PC-9 (cell line): Measurements from ENCODE around the gene CCDC3. TPM values are rescaled to one million over a fixed set of nuclear protein-coding genes. Genes with fewer than 3 reads are reported as not detected.

Source experiments
- BruUV-seq: library from RNA; stranded (reverse); fragments of 400-500 nt; replicated peaks from 2 replicates; lab custom pipeline; 2021; lab: Mats Ljungman, UMichigan
- CTCF ChIA-PET: fragments of 300-600 bp; sonication (Branson Sonifier 250); formaldehyde crosslinking; loops from one replicate; lab custom pipeline; 2022; ENCODE audit warnings: antibody characterized with exemption; lab: Charles Lee
- POLR2A ChIA-PET: fragments of 300-600 bp; sonication (Branson Sonifier 250); formaldehyde crosslinking; loops from one replicate; lab custom pipeline; 2022; ENCODE audit warnings: antibody characterized with exemption; ENCODE audit not compliant: unreplicated experiment; lab: Charles Lee
- DNase-seq, 2 experiments: peaks; one replicate each; pipeline versions ENCODE4 v3.0.0 to v3.0.0-alpha.2; 2015 to 2022; ENCODE audit warnings: mixed read lengths in 1 of 2
- H2AFZ ChIP-seq: fragments of 200-600 bp; sonication (generic); 2 replicates; pipeline ENCODE4 v1.8.1; 2017; ENCODE audit warnings: antibody characterized with exemption
- H3F3A ChIP-seq: fragments of 200-600 bp; sonication (generic); 2 replicates; pipeline ENCODE4 v1.8.1; 2017; ENCODE audit warnings: antibody characterized with exemption, mild to moderate bottlenecking, low read depth; ENCODE audit not compliant: insufficient read depth
- H3K27ac ChIP-seq: fragments of 200-600 bp; sonication (generic); 2 replicates; pipeline ENCODE4 v1.6.1; 2016; ENCODE audit warnings: mixed run types
- H3K27me3 ChIP-seq: fragments of 200-600 bp; sonication (generic); 2 replicates; pipeline ENCODE4 v1.6.1; 2016; ENCODE audit warnings: low read depth, mixed run types; ENCODE audit not compliant: insufficient read depth
- H3K36me3 ChIP-seq: fragments of 200-600 bp; sonication (generic); 2 replicates; pipeline ENCODE4 v1.6.1; 2016; ENCODE audit warnings: low read depth, mixed run types
- H3K4me1 ChIP-seq: fragments of 200-600 bp; sonication (generic); replicated peaks from 2 replicates; pipeline ENCODE4 v1.6.1; 2016; ENCODE audit warnings: mixed run types; ENCODE audit not compliant: insufficient read depth
- H3K4me2 ChIP-seq: fragments of 200-600 bp; sonication (generic); 2 replicates; pipeline ENCODE4 v1.6.1; 2017; ENCODE audit warnings: mixed run types
- H3K4me3 ChIP-seq: fragments of 200-600 bp; sonication (generic); 2 replicates; pipeline ENCODE4 v1.6.1; 2016; ENCODE audit warnings: mixed run types
- H3K79me2 ChIP-seq: fragments of 200-600 bp; sonication (generic); 2 replicates; pipeline ENCODE4 v1.6.1; 2017; ENCODE audit warnings: low read depth, mixed run types
- H3K9me2 ChIP-seq: fragments of 200-600 bp; sonication (generic); 2 replicates; pipeline ENCODE4 v1.8.1; 2017; ENCODE audit warnings: mild to moderate bottlenecking; ENCODE audit not compliant: insufficient read depth
- H3K9me3 ChIP-seq: fragments of 200-600 bp; sonication (generic); 2 replicates; pipeline ENCODE4 v1.8.1; 2016; ENCODE audit warnings: low read depth; ENCODE audit not compliant: insufficient read depth
- H4K20me1 ChIP-seq: fragments of 200-600 bp; sonication (generic); 2 replicates; pipeline ENCODE4 v1.8.1; 2017; ENCODE audit not compliant: insufficient read depth
- CTCF ChIP-seq: fragments of 200-600 bp; sonication (generic); conservative IDR thresholded peaks from 2 replicates; pipeline ENCODE4 v1.6.1; 2017; ENCODE audit warnings: mixed run types, antibody characterized with exemption, mild to moderate bottlenecking, moderate library complexity
- EZH2 ChIP-seq: fragments of 200-600 bp; sonication (generic); IDR thresholded peaks from 2 replicates; pipeline ENCODE4 v1.8.0; 2017; ENCODE audit warnings: antibody characterized with exemption, low read depth
- intact Hi-C: fragments of 100-400 bp; cut with micrococcal nuclease; formaldehyde crosslinking; loops from one replicate; pipeline ENCODE4 v1.10.0; 2022; ENCODE audit not compliant: unreplicated experiment
- total RNA-seq: library from RNA; stranded (reverse); gene quantifications from 2 replicates; pipeline ENCODE4 v1.2.3, GENCODE V29; 2021

The CCDC3 gene
- total RNA-seq, 1 experiment from 2014 or later: not detected

GRCh38 chr10:13023754-13024153 lies 22.2 kb upstream of the CCDC3 start:
- no peaks in the 10 kb centered on the region; the same call in 1 of the 2 replicates for H3K9me3 ChIP-seq
- H3K4me3 ChIP-seq: no peak overlapping the region
- no peaks in the 10 kb centered on the region for H3F3A ChIP-seq
- H2AFZ ChIP-seq: no peak overlapping the region
- peaks cover 49% of the 10 kb centered on the region for H3K27me3 ChIP-seq
- no peaks in the 10 kb centered on the region for H3K79me2 ChIP-seq
- intact Hi-C loops: no loop called here
- CTCF ChIA-PET: no interaction called here
- H4K20me1 ChIP-seq: no peaks in the 10 kb centered on the region
- TF ChIP-seq CTCF (no peak), EZH2 (no peak)
- POLR2A ChIA-PET: interaction anchor here (0.6 kb wide), 1 partner anchor 257 kb away, joined by 4 read pairs; no protein-coding TSS in a partner anchor
- H3K36me3 ChIP-seq: no peaks in the 10 kb centered on the region
- no peaks in the 10 kb centered on the region for H3K9me2 ChIP-seq
- H3K4me2 ChIP-seq: no peak overlapping the region
- H3K4me1 ChIP-seq: no peaks in the 10 kb centered on the region
- no peak overlapping the region for H3K27ac ChIP-seq
- no peak for DNase-seq
- BruUV-seq: no TSS peak

GRCh38 chr10:13019280-13019679 lies 17.8 kb upstream of the CCDC3 start:
- H2AFZ ChIP-seq: no peak overlapping the region
- H3K4me3 ChIP-seq: no peak overlapping the region
- no TSS peak for BruUV-seq
- intact Hi-C loops: no loop called here
- CTCF ChIA-PET: no interaction called here
- no peaks in the 10 kb centered on the region for H3K79me2 ChIP-seq
- H3K27ac ChIP-seq: no peak overlapping the region
- peaks cover 32% of the 10 kb centered on the region for H3K27me3 ChIP-seq
- no peak for DNase-seq
- no peak overlapping the region for H3K4me2 ChIP-seq
- POLR2A ChIA-PET: no interaction called here
- H3K4me1 ChIP-seq: no peaks in the 10 kb centered on the region
- TF ChIP-seq CTCF (no peak), EZH2 (no peak)
- H4K20me1 ChIP-seq: no peaks in the 10 kb centered on the region
- no peaks in the 10 kb centered on the region; the same call in 1 of the 2 replicates for H3K9me3 ChIP-seq
- no peaks in the 10 kb centered on the region for H3K36me3 ChIP-seq
- H3F3A ChIP-seq: no peaks in the 10 kb centered on the region
- H3K9me2 ChIP-seq: no peaks in the 10 kb centered on the region

- Histone ChIP-seq H2AFZ (no peak overlapping the region), H3K4me3 (no peak overlapping the region), H3K79me2 (no peaks in the 10 kb centered on the region), H3K4me1 (no peaks in the 10 kb centered on the region), H3K27ac (no peak overlapping the region), H3K9me3 (no peaks in the 10 kb centered on the region), H3K4me2 (0 out of 2 replicates have a peak overlapping the region, but pooled peaks have one; percentile 16), H3F3A (no peaks in the 10 kb centered on the region), H4K20me1 (no peaks in the 10 kb centered on the region), H3K9me2 (no peaks in the 10 kb centered on the region), H3K36me3 (no peaks in the 10 kb centered on the region), H3K27me3 (peaks cover 29% of the 10 kb centered on the region)
- intact Hi-C loops: no loop called here
- TF ChIP-seq EZH2: no peak
- no TSS peak for BruUV-seq
- ChIA-PET CTCF (no interaction called here), POLR2A (no interaction called here)
- peak in 1 of 2 experiments; percentile 58 for DNase-seq
Measured at GRCh38 chr10:13018171-13018570, 16.7 kb upstream of the CCDC3 start.

GRCh38 chr10:13016886-13017285 lies 15.4 kb upstream of the CCDC3 start:
- Histone ChIP-seq H3F3A (no peaks in the 10 kb centered on the region), H3K9me2 (no peaks in the 10 kb centered on the region), H3K79me2 (no peaks in the 10 kb centered on the region), H3K27me3 (peaks cover 24% of the 10 kb centered on the region), H3K36me3 (no peaks in the 10 kb centered on the region), H3K27ac (no peak overlapping the region), H4K20me1 (no peaks in the 10 kb centered on the region), H2AFZ (no peak overlapping the region), H3K4me3 (no peak overlapping the region), H3K4me2 (no peak overlapping the region), H3K4me1 (no peaks in the 10 kb centered on the region), H3K9me3 (no peaks in the 10 kb centered on the region)
- CTCF ChIA-PET: no interaction called here
- intact Hi-C loops: no loop called here
- no peak for DNase-seq
- POLR2A ChIA-PET: no interaction called here
- no TSS peak for BruUV-seq
- no peak for TF ChIP-seq CTCF
